GM23338 (cell line): ENCODE data around the gene LNP1.

Source experiments
- CREB1 ChIP-seq: fragments of 250-450 bp; sonication (Bioruptor Pico); IDR thresholded peaks from 2 replicates; pipeline ENCODE4 v1.5.0; 2020; ENCODE audit warnings: low read depth, mild to moderate bottlenecking, moderate library complexity
- EZH2 ChIP-seq: fragments of 200-600 bp; sonication (generic); IDR thresholded peaks from one replicate; pipeline ENCODE4 v1.8.0; 2017; ENCODE audit warnings: antibody characterized with exemption, mild to moderate bottlenecking, low read depth; ENCODE audit not compliant: unreplicated experiment
- TF ChIP-seq, protein P1 (sequence below), 2 experiments: fragments of 200-600 bp in 1 of 2; sonication (generic) in 1 of 2; conservative IDR thresholded peaks; 2 replicates each; pipeline versions ENCODE4 v1.5.1 to v1.6.1; 2016 to 2017; ENCODE audit warnings: antibody characterized with exemption in 2 of 2, low read depth in 2 of 2, mild to moderate bottlenecking in 2 of 2, moderate library complexity in 1 of 2

DNA sequence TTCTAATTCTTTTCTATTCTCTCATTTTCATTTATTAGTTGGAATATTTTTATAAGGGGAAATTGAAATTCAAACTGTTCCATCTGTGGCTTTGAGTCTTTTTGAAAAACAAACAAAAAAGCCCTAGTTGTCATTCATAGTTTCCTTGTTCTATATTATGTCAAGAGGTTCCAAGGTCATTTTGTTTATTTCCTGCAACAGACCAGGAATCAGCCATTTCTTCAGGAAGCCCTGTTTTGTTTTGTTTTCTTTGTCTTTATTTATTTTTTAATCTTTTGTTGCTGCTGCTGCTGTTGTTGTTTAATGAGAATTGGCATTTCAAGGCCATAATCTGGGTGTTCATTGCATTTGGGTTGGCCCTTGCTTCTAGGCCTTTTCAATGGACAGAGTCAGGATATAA is 14.8 kb downstream of the LNP1 start:
- TF ChIP-seq CREB1 (CRISPR knock-in tag) (no peak), EZH2 (no peak)
- TF ChIP-seq, protein P1, sequence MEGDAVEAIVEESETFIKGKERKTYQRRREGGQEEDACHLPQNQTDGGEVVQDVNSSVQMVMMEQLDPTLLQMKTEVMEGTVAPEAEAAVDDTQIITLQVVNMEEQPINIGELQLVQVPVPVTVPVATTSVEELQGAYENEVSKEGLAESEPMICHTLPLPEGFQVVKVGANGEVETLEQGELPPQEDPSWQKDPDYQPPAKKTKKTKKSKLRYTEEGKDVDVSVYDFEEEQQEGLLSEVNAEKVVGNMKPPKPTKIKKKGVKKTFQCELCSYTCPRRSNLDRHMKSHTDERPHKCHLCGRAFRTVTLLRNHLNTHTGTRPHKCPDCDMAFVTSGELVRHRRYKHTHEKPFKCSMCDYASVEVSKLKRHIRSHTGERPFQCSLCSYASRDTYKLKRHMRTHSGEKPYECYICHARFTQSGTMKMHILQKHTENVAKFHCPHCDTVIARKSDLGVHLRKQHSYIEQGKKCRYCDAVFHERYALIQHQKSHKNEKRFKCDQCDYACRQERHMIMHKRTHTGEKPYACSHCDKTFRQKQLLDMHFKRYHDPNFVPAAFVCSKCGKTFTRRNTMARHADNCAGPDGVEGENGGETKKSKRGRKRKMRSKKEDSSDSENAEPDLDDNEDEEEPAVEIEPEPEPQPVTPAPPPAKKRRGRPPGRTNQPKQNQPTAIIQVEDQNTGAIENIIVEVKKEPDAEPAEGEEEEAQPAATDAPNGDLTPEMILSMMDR (conservative IDR thresholded peaks at IDR 0.05; ENCODE audit: low read depth in 2 of 2): no peak
